Heart right ventricle (tissue), 16 donors: ENCODE results near the gene PCNT. TPM values are rescaled to one million over a fixed set of nuclear protein-coding genes. Genes with fewer than 3 reads are reported as not detected.

Experiments used
- ATAC-seq, 8 donors: fragments of 200-7000 bp; cut with Tn5 transposase; one replicate each; pipeline ENCODE4 v1.9.1; 2020; ENCODE audit warnings: mild to moderate bottlenecking in 8 of 8, moderate library complexity in 8 of 8, moderate number of reproducible peaks in 1 of 8
- DNase-seq, 2 donors: peaks; one replicate each; pipeline ENCODE4 v3.0.0-alpha.2; 2020
- H3K27ac ChIP-seq, 10 donors: fragments of 200-600 bp; sonication (generic) in 2 of 10; one replicate each; pipeline versions ENCODE4 v1.5.0 to v1.8.0; 2020 to 2022; ENCODE audit warnings: mild to moderate bottlenecking in 3 of 10
- H3K27me3 ChIP-seq, 7 donors: fragments of 200-600 bp; one replicate each; pipeline ENCODE4 v1.8.0; 2021 to 2022; ENCODE audit warnings: mild to moderate bottlenecking in 2 of 7
- H3K36me3 ChIP-seq, 9 donors: fragments of 200-600 bp; sonication (generic) in 1 of 9; one replicate each; pipeline versions ENCODE4 v1.5.0 to v1.8.0; 2020 to 2022; ENCODE audit warnings: mild to moderate bottlenecking in 2 of 9
- H3K4me1 ChIP-seq, 9 donors: fragments of 200-600 bp; sonication (generic) in 1 of 9; one replicate each; pipeline versions ENCODE4 v1.5.0 to v1.8.0; 2020 to 2022; ENCODE audit warnings: mild to moderate bottlenecking in 4 of 9
- H3K4me3 ChIP-seq, 10 donors: fragments of 200-600 bp; sonication (generic) in 2 of 10; one replicate each; pipeline versions ENCODE4 v1.5.0 to v1.8.0; 2020 to 2022; ENCODE audit warnings: mild to moderate bottlenecking in 7 of 10, moderate library complexity in 2 of 10
- H3K9me3 ChIP-seq, 11 donors: fragments of 200-600 bp in 10 of 11; sonication (generic) in 2 of 11; one replicate each; pipeline versions ENCODE4 v1.5.0 to v1.8.0; 2013 to 2022; ENCODE audit warnings: mild to moderate bottlenecking in 2 of 11, control low read depth in 1 of 11, moderate library complexity in 1 of 11
- CTCF ChIP-seq, 9 donors: fragments of 200-600 bp; sonication (generic) in 2 of 9; IDR thresholded peaks; one replicate each; pipeline versions ENCODE4 v1.5.0 to v1.8.0; 2021 to 2022; ENCODE audit warnings: antibody characterized with exemption in 9 of 9, mild to moderate bottlenecking in 5 of 9, moderate library complexity in 1 of 9
- WGBS, 2 donors: extraction: QIAGEN DNeasy Blood & Tissue Kit; methylation state at CpG; one replicate each; pipeline ENCODE4 v1.1.7; 2013; ENCODE audit warnings: inconsistent platforms in 1 of 2; 5-methylcytosine and 5-hydroxymethylcytosine counted together
- intact Hi-C, 10 donors: fragments of 100-400 bp; cut with DNase I; formaldehyde crosslinking; loops; one replicate each; pipeline versions ENCODE4 v1.11.1 to v1.14.2; 2022
- polyA plus RNA-seq, 2 donors: library from polyadenylated mRNA; stranded (reverse); fragments of 200-250 nt; gene quantifications; one replicate each; pipeline ENCODE4 v1.2.3, GENCODE V29; 2013
- total RNA-seq, 10 donors: library from RNA; stranded (reverse); fragmentation: NEBNext Ultra II Directional in 3 of 10; extraction: Animal tissue kit (Norgen Biotek cat#: 25700) in 3 of 10; gene quantifications; one replicate each; pipeline versions ENCODE4 v1.2.1 to v1.2.4, GENCODE V29; 2021 to 2023
- donor health status: Arrhythmogenic right ventricular cardiomyopathy.
- donor health status: ischemic (EF 13 %, LVEDD 7.1; RV severe dilation, severe dysfunction).
- donor health status: healthy with polysubstance abuse.
- donor health status: DM: no; HTN: yes; CAD: no.
- donor health status: DM: no; HTN: no; CAD: no.
- donor health status: ischemic (EF 25% LVEDD 6.9; RV normal size, moderate dysfunction).
- donor health status: ischemic (EF 25% LVEDD 5.7; RV mildly dilated, moderate dysfunction).
- donor health status: healthy.
- donor health status: DM: yes; HTN: yes; CAD: no.
- donor health status: Ischemic cardiomyopathy.
- donor health status: ischemic (EF 35%, LVEDD 5.7; RV mildly dilated, moderate dysfunction).
- donor health status: nonischemic (EF 11% LVEDD 7.7; RV severe dilation, severe dysfunction).
- donor health status: DM: yes; HTN: yes; CAD: no.
- donor health status: PGD.
- donor health status: ischemic (EF 29% LVEDD 5.4; RV normal size, mild dysfunction).
- donor health status: nonischemic (EF 23%, LVEDD 6.1; RV moderate dilation, normal function).

Gene PCNT
- total and polyA plus RNA-seq, 12 donors: 17.5 to 58.6 (median 26.9) TPM

- ATAC-seq (no peak), DNase-seq (no peak)
- Histone ChIP-seq H3K4me3 (no peak overlapping the region), H3K9me3 (no peaks in the 10 kb centered on the region), H3K4me1 (no peaks in the 10 kb centered on the region), H3K36me3 (peaks cover 4 to 98% (median 26%) of the 10 kb centered on the region in 9 donors), H3K27ac (no peak overlapping the region), H3K27me3 (no peaks in the 10 kb centered on the region)
- intact Hi-C loops: no loop called here
- 83 to 88% methylated on average over 4 of the region's 4 CpGs for WGBS, 2 donors
- no peak for TF ChIP-seq CTCF (IDR thresholded peaks at IDR 0.05)
These were observed 33.3 kb downstream of the PCNT start for GRCh38 chr21:46357335-46357604.

- DNase-seq (no peak), ATAC-seq (no peak)
- H3K4me1 ChIP-seq: no peaks in the 10 kb centered on the region
- no peaks in the 10 kb centered on the region for H3K9me3 ChIP-seq
- no peak overlapping the region for H3K27ac ChIP-seq
- H3K4me3 ChIP-seq: no peak overlapping the region
- no peaks in the 10 kb centered on the region for H3K27me3 ChIP-seq
- peaks cover 4 to 98% (median 24%) of the 10 kb centered on the region in 9 donors for H3K36me3 ChIP-seq
- 92 to 94% methylated on average over 19 of the region's 19 CpGs for WGBS, 2 donors
- TF ChIP-seq CTCF (IDR thresholded peaks at IDR 0.05): no peak
- intact Hi-C loops: no loop called here
These were observed 33.9 kb downstream of the PCNT start for GRCh38 chr21:46357684-46358425.

DNA sequence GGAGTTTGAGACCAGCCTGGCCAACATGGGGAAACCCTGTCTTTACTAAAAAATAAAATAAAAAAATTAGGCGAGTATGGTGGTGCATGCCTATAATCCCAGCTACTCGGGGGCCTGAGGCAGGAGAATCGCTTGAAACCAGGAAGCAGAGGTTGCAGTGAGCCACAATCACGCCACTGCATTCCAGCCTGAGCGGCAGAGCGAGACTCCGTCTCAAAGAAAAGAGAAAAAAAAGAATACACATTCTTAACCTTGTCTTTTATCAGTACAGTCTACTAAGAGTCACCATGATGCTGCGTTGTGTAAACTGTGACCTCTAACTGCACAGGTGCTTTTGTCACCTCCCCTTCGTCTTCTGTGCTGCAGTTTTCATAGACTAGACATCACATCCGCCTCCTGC, 37.2 kb downstream of the PCNT start:
- ATAC-seq: no peak
- Histone ChIP-seq H3K36me3 (peaks cover 0 to 90% (median 21%) of the 10 kb centered on the region in 9 donors), H3K4me1 (no peaks in the 10 kb centered on the region), H3K4me3 (no peak overlapping the region), H3K9me3 (no peaks in the 10 kb centered on the region), H3K27me3 (no peaks in the 10 kb centered on the region), H3K27ac (no peak overlapping the region)
- TF ChIP-seq CTCF (IDR thresholded peaks at IDR 0.05): no peak
- intact Hi-C loops: no loop called here
- 97% methylated on average over 10 of the region's 10 CpGs for WGBS, 2 donors
- DNase-seq: no peak

- TF ChIP-seq CTCF (IDR thresholded peaks at IDR 0.05): no peak
- Histone ChIP-seq H3K4me1 (no peaks in the 10 kb centered on the region), H3K27me3 (no peaks in the 10 kb centered on the region), H3K36me3 (peaks cover 0 to 90% (median 25%) of the 10 kb centered on the region in 9 donors), H3K4me3 (no peak overlapping the region), H3K9me3 (no peaks in the 10 kb centered on the region), H3K27ac (no peak overlapping the region)
- DNase-seq (no peak), ATAC-seq (no peak)
- intact Hi-C loops: no loop called here
- 69 to 70% methylated on average over 10 of the region's 10 CpGs for WGBS, 2 donors
These were observed 38.0 kb downstream of the PCNT start for GRCh38 chr21:46361935-46362334.
